ENCODE results near the gene HYDIN.
"Not testable (repeated sequence)": the region's sequence is repeated elsewhere in the genome, so short reads cannot be mapped to it uniquely, and the experiment has no call there.

HYDIN gene

GRCh38 chr16:71218306-71218963 is 12.1 kb downstream of the HYDIN start:
- FAIRE-seq, result no peak

- FAIRE-seq, result no peak
Measured at GRCh38 chr16:71217506-71217905, 13.0 kb downstream of the HYDIN start.

- no peak for FAIRE-seq
Measured at GRCh38 chr16:71216714-71217113, 13.8 kb downstream of the HYDIN start.

DNA sequence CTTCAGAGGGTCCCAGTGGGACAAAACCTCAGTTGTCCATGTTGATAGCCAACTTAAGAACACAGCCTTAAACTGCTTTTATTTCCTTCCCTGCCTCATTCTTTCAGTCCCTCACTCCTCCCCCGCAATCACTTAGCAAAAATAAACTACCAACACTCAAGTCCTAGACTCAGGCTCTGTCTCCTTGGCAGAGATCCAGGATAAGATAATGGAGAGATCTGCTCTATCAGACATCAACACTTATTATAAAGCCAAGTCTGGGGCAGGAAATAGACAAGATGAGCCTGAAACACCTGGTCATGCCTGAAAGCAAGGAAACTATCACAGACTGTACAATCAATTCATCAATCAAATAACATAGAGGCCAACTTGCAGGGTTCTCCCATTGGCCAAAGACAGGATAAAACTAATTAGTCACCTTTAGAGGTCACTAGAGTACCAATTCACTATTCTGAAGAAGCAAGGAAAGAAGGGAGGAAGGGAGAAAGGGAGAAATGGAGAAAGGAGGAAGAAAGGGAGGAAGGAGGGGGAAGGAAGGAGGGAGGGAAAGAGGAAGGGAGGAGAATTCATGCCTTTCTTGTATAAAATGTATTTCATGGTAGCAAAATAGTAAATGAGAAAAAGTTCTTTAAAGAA is 15.7 kb downstream of the HYDIN start:
- FAIRE-seq, result no peak

GRCh38 chr16:71205482-71206131 is 24.9 kb downstream of the HYDIN start:
- no peak for FAIRE-seq

- FAIRE-seq, result no peak
Measured at GRCh38 chr16:71203631-71204030, 26.9 kb downstream of the HYDIN start.

DNA sequence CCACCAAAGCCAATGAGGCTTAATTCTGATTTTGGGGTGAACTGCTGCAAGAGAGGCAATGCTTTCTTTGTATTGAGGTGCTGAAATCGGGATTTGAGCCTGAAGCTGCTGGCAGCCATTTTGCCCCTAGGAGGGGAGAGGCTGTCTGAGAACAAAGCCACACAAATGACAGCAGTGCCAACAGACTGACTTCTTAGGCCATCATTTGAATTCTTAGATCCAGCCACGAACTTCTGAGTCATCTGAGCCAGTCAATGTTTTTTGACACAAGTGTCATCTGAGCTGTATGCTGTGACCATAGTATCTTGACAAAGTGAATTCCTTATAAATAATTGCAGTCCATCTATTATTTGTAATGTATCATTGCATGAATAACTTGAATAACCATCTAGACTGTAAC is 29.0 kb downstream of the HYDIN start:
- FAIRE-seq, result no peak

- FAIRE-seq, result no peak
Measured at GRCh38 chr16:71201054-71201453, 29.5 kb downstream of the HYDIN start.

- FAIRE-seq, result no peak
Measured at GRCh38 chr16:71198408-71198807, 32.1 kb downstream of the HYDIN start.

DNA sequence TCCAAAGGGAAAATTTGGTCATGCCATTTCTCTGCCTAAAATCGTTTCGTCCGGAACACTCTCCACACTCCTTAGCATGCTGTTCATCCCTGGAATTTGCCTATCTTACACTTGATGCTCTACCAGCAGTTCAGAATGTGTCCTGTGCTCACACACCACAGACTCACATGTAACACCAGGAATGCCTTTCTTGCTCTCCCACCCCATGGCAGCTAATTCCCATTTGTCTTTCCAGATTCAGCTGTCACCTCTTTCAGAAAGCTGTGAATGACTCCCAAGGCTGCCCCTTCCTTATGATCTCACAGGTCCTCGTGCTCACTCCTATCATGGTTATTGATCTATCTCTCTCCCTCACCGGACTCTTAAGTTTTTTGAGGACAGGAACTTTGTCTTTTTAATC is 38.1 kb downstream of the HYDIN start:
- no peak for FAIRE-seq

- FAIRE-seq, result no peak
Measured at GRCh38 chr16:71188956-71189712, 41.4 kb downstream of the HYDIN start.

DNA sequence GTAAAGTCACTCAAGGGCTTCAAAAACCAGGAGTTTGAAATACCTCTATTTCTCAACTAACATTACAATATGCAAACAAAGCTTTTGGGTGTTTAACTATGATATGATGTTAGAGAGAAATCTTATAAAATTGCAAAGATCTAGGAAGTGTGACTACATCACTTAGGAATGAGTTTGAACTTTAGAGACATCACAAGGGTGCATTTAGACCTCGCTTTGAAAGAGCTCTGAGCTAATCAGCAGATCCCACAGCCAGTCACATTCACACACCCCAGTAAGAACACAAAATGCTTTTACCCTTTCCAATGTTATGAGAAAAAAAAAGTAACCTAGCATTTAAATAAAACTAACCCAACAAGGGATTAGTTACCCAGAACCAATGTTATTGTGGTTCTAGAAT is 45.2 kb downstream of the HYDIN start:
- FAIRE-seq, result no peak

- FAIRE-seq, result no peak
Measured at GRCh38 chr16:71179569-71179968, 51.0 kb downstream of the HYDIN start.

DNA sequence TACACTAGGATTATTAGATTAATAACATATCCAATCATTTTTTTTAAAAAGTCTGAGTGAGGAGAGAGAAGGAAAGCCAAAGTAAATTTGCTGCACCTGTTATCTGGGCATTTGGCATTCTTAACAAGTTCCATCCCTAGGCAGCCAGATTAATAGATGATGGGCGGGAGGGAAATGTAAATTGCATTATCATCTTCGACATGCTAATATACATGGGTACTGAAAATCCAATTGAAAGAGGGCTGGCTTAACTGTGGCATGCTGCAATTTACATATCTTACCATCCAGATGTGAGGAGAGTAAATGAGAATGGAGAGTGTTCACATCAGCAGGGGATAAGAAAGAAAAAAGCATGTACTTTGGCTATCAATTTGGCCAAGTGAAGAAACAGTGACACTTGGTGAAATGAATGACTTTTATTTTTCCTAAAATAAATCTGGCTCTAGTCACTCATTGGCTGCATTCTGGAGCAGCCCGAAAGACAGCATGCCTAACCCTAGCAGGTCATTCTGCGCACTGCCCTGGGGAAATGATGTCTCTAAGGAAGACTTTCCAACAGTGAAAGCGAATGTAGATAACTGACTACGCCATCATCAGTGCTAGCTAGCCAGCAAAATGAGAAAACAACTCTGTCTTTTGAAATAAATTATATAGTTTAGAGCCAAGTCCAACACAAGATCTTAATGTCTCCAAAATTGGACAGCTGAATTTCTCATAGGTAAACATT is 57.9 kb downstream of the HYDIN start:
- peak; percentile 4 for FAIRE-seq

GRCh38 chr16:71161007-71161406 is 69.5 kb downstream of the HYDIN start:
- FAIRE-seq, result not testable (repeated sequence)

DNA sequence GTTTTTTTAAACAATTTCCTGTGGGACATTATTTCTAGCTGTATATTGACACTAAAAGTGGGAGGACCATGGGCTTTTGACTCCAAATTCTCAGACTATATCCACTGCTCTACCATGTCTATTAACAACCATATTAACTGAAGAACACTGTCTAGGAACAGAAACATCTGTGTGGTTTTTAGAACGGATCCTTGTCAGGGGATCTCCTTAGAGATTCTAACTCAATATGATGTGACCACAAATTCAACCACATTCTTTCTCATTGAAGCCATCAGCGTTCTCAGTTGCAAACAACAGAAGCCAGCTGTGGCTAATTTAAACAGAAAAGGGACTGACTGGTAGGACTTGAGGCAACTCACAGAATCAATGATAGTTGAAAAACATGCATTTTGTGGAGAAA is 73.2 kb downstream of the HYDIN start:
- not testable (repeated sequence) for FAIRE-seq

GRCh38 chr16:71153329-71153728 is 77.2 kb downstream of the HYDIN start:
- not testable (repeated sequence) for FAIRE-seq

GRCh38 chr16:71151654-71152053 is 78.9 kb downstream of the HYDIN start:
- FAIRE-seq, result not testable (repeated sequence)

DNA sequence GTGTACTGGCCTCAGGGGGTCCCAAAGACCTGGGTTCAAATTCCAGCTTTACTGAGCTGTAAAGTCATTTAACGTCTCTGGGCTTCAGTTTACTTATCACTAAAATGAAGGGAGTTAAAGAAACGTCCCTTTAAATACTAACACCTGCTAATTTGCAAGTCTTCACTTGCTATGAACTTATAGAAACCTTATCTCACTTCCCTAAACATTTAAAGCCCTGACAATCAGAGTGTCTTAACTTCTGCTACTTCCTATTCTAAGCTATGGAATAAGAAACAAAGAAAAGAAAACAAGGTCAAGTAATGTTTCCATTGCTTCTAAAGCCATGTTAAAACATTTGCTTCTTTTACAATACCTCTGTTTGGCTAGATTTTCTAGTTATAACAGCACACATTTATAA is 87.3 kb downstream of the HYDIN start:
- FAIRE-seq, result not testable (repeated sequence)

DNA sequence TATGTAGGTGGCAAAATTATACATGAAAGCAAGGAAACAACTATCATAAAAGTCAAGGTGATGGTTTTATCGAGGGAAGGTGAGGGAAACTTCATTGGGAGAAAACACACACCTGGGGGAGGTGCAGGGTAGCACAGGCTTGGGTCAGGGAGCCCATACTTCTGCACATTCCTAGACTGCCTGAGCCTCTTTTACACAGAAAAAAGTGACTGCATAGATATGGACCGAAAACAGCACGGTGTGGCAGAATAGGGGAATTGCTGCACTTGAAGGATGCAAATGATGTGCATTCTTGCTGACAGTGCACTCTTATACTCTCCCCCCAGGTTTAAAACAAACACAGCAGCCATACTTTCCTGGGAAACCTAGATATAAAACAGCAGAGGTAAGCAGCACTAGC is 120.0 kb downstream of the HYDIN start:
- FAIRE-seq, result not testable (repeated sequence)

DNA sequence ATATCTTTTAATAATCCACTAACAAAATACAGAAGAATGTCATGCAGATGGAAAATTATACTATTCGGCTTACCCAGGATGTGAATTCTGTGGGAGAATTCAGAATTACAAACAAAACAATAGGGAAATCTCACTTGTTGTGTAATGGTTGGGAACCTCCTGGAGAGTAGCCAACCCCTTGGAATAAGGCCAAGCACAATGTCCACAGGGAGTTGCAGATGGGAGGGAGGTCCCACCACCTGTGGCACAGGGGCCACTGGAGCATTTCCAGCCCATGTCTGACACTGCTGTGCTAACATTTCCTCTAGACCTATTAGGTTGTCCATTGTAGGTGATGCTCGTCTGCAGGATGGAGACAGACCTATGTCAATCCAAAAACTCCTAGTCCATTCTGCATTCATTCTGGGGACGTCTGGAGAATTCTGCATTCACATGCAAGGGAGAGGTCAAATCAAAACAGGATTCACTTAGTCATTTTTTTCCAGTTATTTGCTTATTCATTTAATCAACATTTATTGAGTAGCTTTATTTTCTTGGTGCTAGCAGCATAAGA is 120.8 kb downstream of the HYDIN start:
- not testable (repeated sequence) for FAIRE-seq

DNA sequence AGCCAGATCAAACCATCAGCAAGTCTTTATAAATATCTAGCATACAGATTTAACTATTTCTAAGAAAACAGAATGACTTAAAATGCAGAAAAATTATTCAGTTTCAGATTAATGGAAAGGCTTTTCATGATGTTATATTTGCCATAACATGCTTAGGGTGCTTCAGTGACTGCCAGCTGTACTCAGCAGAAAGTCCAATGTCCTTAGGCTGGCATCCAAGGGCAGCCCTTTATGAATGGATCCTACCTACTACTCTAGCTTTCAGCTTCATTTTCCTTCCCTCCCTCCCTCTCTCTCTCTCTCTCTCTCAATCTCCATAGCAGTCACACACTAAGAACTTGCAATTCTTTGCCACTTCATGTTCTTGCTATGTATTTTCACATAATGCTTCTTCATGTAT is 124.6 kb downstream of the HYDIN start:
- not testable (repeated sequence) for FAIRE-seq
